Glomerular visceral epithelial cell (primary cell): ENCODE results near the gene RIPK1.

Experiments used
- DNase-seq: peaks from one replicate; pipeline ENCODE4 v3.0.0-alpha.2; 2016; ENCODE audit errors: extremely low spot score

RIPK1 gene

GRCh38 chr6:3163248-3163594 lies 94.9 kb downstream of the RIPK1 start:
- no peak for DNase-seq

GRCh38 chr6:3164388-3164787 lies 96.1 kb downstream of the RIPK1 start:
- DNase-seq = no peak
